Brain microvascular endothelial cell (primary cell): Measurements from ENCODE around the gene LRP1B.

Experiments used
- DNase-seq: peaks from one replicate; pipeline ENCODE4 v3.0.0-alpha.2; 2020
- H3K27ac ChIP-seq: fragments of 250-450 bp; sonication (Bioruptor Pico); 2 replicates; pipeline ENCODE4 v1.5.1; 2020; ENCODE audit warnings: mild to moderate bottlenecking, moderate library complexity
- H3K27me3 ChIP-seq: fragments of 250-450 bp; sonication (Bioruptor Pico); replicated peaks from 2 replicates; pipeline ENCODE4 v1.5.1; 2020; ENCODE audit warnings: mild to moderate bottlenecking
- H3K36me3 ChIP-seq: fragments of 250-450 bp; sonication (Bioruptor Pico); replicated peaks from 2 replicates; pipeline ENCODE4 v1.5.1; 2020; ENCODE audit warnings: mild to moderate bottlenecking
- H3K4me3 ChIP-seq: 2 replicates; pipeline ENCODE4 v1.5.1; 2011; ENCODE audit warnings: low read depth, mild to moderate bottlenecking, control low read depth, low read length, moderate library complexity
- in situ Hi-C: cut with HindIII; loops from 2 replicates; pipeline ENCODE4 v1.10.0; 2017; ENCODE audit warnings: low sequenced_read_pairs, low pct_ligation_motif_present
- TF ChIP-seq, protein P1 (sequence below): IDR thresholded peaks from 2 replicates; pipeline ENCODE4 v1.5.1; 2011; ENCODE audit warnings: low read depth, mild to moderate bottlenecking, moderate library complexity, low read length, control low read depth, inconsistent platforms; ENCODE audit errors: missing control alignments

Gene LRP1B

DNA sequence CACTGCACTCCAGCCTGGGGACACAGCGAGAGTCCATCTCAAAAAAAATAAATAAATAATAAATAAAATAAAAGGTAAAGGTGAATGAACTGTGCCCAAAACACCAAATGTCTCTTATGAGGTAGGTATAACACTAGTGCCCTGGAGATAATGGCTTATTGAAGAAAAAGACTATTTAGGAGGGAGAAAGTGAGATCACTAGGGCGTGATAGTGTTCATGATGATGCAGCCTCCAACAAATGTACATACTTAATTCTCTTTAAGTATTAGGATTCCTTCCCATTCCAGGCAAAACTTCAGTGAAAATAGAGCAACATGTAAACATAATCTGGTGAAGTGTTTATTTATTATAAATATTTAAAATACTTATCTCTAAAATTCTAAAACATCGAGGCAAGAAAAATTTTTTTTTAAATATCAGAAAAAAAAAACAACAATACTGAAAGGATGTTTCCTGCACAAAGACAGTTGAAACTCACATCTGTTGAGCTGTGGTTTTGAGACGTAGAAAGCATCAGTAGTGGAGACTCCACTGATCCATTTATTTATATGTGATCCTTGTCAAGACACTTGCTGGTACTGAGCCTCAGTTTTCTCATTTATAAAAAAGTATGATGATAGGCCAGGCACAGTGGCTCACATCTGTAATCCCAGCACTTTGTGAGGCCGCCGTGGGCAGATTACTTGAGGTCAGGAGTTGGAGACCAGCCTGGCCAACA lies 183.3 kb downstream of the LRP1B start:
- TF ChIP-seq, protein P1, sequence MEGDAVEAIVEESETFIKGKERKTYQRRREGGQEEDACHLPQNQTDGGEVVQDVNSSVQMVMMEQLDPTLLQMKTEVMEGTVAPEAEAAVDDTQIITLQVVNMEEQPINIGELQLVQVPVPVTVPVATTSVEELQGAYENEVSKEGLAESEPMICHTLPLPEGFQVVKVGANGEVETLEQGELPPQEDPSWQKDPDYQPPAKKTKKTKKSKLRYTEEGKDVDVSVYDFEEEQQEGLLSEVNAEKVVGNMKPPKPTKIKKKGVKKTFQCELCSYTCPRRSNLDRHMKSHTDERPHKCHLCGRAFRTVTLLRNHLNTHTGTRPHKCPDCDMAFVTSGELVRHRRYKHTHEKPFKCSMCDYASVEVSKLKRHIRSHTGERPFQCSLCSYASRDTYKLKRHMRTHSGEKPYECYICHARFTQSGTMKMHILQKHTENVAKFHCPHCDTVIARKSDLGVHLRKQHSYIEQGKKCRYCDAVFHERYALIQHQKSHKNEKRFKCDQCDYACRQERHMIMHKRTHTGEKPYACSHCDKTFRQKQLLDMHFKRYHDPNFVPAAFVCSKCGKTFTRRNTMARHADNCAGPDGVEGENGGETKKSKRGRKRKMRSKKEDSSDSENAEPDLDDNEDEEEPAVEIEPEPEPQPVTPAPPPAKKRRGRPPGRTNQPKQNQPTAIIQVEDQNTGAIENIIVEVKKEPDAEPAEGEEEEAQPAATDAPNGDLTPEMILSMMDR: no peak
- in situ Hi-C loops: no loop called here

DNA sequence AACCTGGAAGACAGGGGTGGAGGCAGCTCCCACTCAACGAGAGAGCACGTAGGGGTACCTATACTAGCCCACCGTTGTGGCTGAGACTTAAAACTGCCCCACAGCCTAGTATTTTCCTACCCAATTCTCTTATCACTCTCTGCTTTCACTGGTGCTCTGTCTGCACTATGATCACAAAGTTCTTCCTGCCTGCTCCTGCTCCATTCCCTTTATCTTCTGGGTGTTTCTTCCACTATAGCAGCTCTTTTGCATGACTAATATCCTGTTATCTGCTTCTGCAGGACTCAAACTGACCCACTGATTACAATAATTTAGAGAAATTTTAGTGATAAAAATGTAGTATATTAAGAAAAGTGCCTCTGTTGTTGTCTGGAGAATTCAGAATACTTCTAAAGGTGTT lies 184.8 kb downstream of the LRP1B start:
- no peak overlapping the region for H3K4me3 ChIP-seq
- H3K27me3 ChIP-seq: no peaks in the 10 kb centered on the region
- DNase-seq: no peak
- H3K36me3 ChIP-seq: no peaks in the 10 kb centered on the region
- TF ChIP-seq, protein P1: no peak
- in situ Hi-C loops: no loop called here
- no peak overlapping the region for H3K27ac ChIP-seq

More for the DNA sequence above, 183.3 kb downstream of the LRP1B start:
- Histone ChIP-seq H3K4me3 (no peak overlapping the region), H3K36me3 (no peaks in the 10 kb centered on the region), H3K27me3 (no peaks in the 10 kb centered on the region), H3K27ac (no peak overlapping the region)
- no peak for DNase-seq

DNA sequence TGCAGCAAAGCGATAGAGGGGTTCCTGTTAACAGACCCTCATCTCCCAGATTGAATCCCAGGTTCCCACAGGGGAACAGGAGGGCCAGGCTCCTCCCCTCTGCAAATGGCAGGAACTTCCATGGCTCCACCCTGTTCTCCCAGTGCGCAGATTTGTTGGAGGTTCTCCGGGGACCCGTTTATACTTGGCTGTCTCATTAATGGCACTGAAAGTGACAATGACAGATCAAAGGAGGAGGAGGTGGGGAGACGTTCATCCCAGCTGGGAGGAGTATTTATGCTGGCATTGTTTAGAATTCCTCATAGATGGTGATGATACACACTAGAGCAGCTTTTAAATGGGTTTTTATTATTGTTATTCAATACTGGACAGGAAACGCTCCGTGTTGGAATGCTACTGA lies 186.9 kb downstream of the LRP1B start:
- Histone ChIP-seq H3K27me3 (no peaks in the 10 kb centered on the region), H3K4me3 (no peak overlapping the region), H3K36me3 (no peaks in the 10 kb centered on the region), H3K27ac (no peak overlapping the region)
- DNase-seq: no peak
- TF ChIP-seq, protein P1: no peak
- in situ Hi-C loops: no loop called here

DNA sequence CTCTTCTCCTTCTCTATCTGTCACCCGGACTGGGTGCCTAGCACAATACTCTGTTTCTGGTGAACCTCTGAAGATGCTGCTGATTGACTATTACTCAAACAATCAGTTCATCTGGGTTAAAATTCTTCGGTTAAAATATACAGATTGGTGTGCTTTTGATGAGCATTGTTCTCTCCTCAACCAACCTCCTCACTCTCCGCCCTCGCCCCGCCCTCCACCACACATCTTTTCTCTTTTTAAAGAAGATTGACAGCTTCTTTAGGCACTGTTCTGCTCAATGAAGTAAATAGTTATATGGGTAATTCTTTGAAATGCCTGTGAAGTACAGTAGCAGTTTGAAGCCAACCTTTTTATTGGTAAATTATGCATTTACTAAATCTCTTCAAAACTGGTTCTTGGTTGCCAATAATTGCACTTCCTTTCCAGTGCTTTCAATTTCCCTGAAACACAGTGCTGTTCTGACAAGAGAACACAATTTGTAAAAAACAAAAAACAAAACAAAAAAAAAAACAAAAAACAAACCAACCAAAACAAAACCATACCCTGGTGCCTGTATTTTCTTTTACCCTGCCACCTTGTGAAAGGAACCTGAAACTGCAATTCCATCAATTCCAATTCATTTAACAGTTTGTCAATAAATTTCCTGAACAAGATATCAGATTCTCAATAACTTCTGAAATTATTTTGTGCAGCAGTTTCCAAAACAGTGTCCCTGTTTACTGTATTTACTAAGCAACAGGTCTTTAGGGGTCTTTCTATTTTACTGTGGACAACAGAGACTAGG lies 188.6 kb downstream of the LRP1B start:
- in situ Hi-C loops: no loop called here
- no peak overlapping the region for H3K27ac ChIP-seq
- H3K27me3 ChIP-seq: no peaks in the 10 kb centered on the region

DNA sequence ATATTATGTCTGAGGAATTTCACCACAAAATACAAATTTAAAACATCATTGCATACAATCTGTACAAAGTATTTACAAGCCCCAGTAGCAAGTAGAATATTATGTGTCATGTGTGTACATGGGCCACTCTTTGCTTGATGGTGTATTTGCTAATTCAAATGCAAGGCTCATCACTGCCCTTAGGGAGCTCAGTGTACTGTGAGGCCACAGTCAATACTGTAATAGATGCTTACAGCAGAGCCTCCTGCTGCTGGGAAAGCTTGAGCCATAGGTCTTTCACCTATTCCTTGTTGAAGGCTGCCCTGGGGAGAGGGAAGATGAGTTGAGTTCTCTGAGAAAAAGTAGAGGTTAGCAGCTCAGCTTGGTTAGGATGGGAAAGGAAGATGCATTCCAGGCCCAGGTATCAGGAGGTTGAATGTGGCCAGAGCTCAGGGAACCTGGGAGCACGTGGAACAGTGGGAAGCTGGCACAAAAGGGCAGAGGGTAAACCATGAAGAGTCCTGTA lies 189.6 kb downstream of the LRP1B start:
- in situ Hi-C loops: no loop called here
- H3K4me3 ChIP-seq: no peak overlapping the region
- no peaks in the 10 kb centered on the region for H3K27me3 ChIP-seq
- H3K36me3 ChIP-seq: no peaks in the 10 kb centered on the region
- DNase-seq: no peak
- no peak overlapping the region for H3K27ac ChIP-seq
- TF ChIP-seq, protein P1: no peak

More for the DNA sequence above, 188.6 kb downstream of the LRP1B start:
- H3K36me3 ChIP-seq: no peaks in the 10 kb centered on the region
- no peak overlapping the region for H3K4me3 ChIP-seq
- TF ChIP-seq, protein P1: peak; percentile 33
- DNase-seq: no peak
